GM21717 (cell line): ENCODE measurements around the gene METTL23.
"Not testable (repeated sequence)": the region's sequence is repeated elsewhere in the genome, so short reads cannot be mapped to it uniquely, and the experiment has no call there.

Experiments
- ATAC-seq: cut with Tn5 transposase; IDR thresholded peaks from one replicate; pipeline ENCODE4 v1.9.1; 2021; ENCODE audit warnings: mild to moderate bottlenecking, moderate library complexity; ENCODE audit not compliant: unreplicated experiment

Gene METTL23

GRCh38 chr17:76710863-76711611 is 15.6 kb upstream of the METTL23 start, which contains the start of gene MXRA7:
MXRA7 (minus strand) TSS chr17:76710965; CDS start chr17:76710946, 19 bp downstream.
- no peak for ATAC-seq

- ATAC-seq, result not testable (repeated sequence)
Observed at GRCh38 chr17:76712321-76712720, 14.3 kb upstream of the METTL23 start.

GRCh38 chr17:76713765-76714164 is 12.9 kb upstream of the METTL23 start:
- no peak for ATAC-seq

GRCh38 chr17:76714336-76714735 is 12.3 kb upstream of the METTL23 start:
- ATAC-seq, result no peak

GRCh38 chr17:76714822-76715495 is 11.7 kb upstream of the METTL23 start:
- ATAC-seq, result no peak

- ATAC-seq, result no peak
Observed at GRCh38 chr17:76715496-76715830, 11.2 kb upstream of the METTL23 start.

GRCh38 chr17:76716146-76716838 is 10.3 kb upstream of the METTL23 start:
- no peak for ATAC-seq

GRCh38 chr17:76716839-76717215 is 9.8 kb upstream of the METTL23 start:
- ATAC-seq, result no peak

GRCh38 chr17:76718516-76718915 is 8.1 kb upstream of the METTL23 start:
- no peak for ATAC-seq

- no peak for ATAC-seq
Observed at GRCh38 chr17:76720211-76720610, 6.4 kb upstream of the METTL23 start.

- ATAC-seq, result no peak
Observed at GRCh38 chr17:76720941-76721340, 5.7 kb upstream of the METTL23 start.

- no peak for ATAC-seq
Observed at GRCh38 chr17:76721463-76721862, 5.2 kb upstream of the METTL23 start.

- ATAC-seq, result no peak
Observed at GRCh38 chr17:76722279-76722678, 4.4 kb upstream of the METTL23 start.

GRCh38 chr17:76722977-76723376 is 3.7 kb upstream of the METTL23 start:
- ATAC-seq, result not testable (repeated sequence)

- no peak for ATAC-seq
Observed at GRCh38 chr17:76723812-76724211, 2.8 kb upstream of the METTL23 start.

GRCh38 chr17:76725580-76726230 is 934 bp upstream of the METTL23 start:
- peak; percentile 26 for ATAC-seq

- ATAC-seq, result peak; percentile 57
Observed at GRCh38 chr17:76726231-76726775, 336 bp upstream of the METTL23 start, which contains the start of gene JMJD6. JMJD6 (minus strand) TSS chr17:76726606; CDS start chr17:76726475, 131 bp downstream.

GRCh38 chr17:76727745-76728456 is 1.3 kb downstream of the METTL23 start:
- ATAC-seq, result no peak

GRCh38 chr17:76731800-76732733 is 5.4 kb downstream of the METTL23 start:
- not testable (repeated sequence) for ATAC-seq
